MCF 10A (cell line): Measurements from ENCODE around the gene LAMC1. TPM values are rescaled to one million over a fixed set of nuclear protein-coding genes. Genes with fewer than 3 reads are reported as not detected.
A peak's percentile ranks its signal among the peaks of the same experiment; 100 is the strongest.

Source experiments
- BruUV-seq: library from RNA; stranded (reverse); fragments of 400-500 nt; replicated peaks from 2 replicates; lab custom pipeline; 2021; lab: Mats Ljungman, UMichigan
- CTCF ChIA-PET: fragments of 300-600 bp; sonication (Branson Sonifier 250); formaldehyde crosslinking; extraction: SDS; loops from one replicate; lab custom pipeline; 2021; ENCODE audit warnings: antibody characterized with exemption, inconsistent platforms; lab: Yijun Ruan, JAX
- POLR2A ChIA-PET: fragments of 300-600, 350-650 bp; sonication (Branson Sonifier 250); formaldehyde crosslinking; extraction: SDS; loops from one replicate; lab custom pipeline; 2020; ENCODE audit warnings: antibody characterized with exemption, inconsistent platforms; lab: Yijun Ruan, JAX
- DNase-seq: peaks from one replicate; pipeline ENCODE4 v3.0.0-alpha.2; 2018; ENCODE audit not compliant: unreplicated experiment
- H3K27ac Mint-ChIP-seq: one replicate; pipeline ENCODE4 v1.8.0; 2022; ENCODE audit warnings: mild to moderate bottlenecking, low read depth, mixed read lengths; ENCODE audit not compliant: unreplicated experiment
- H3K27me3 Mint-ChIP-seq: one replicate; pipeline ENCODE4 v1.8.0; 2022; ENCODE audit warnings: mixed read lengths; ENCODE audit not compliant: insufficient read depth, unreplicated experiment
- H3K36me3 Mint-ChIP-seq: one replicate; pipeline ENCODE4 v1.8.0; 2022; ENCODE audit warnings: mild to moderate bottlenecking, moderate library complexity, mixed read lengths; ENCODE audit not compliant: insufficient read depth, unreplicated experiment
- H3K4me1 Mint-ChIP-seq: one replicate; pipeline ENCODE4 v1.8.0; 2022; ENCODE audit warnings: mixed read lengths; ENCODE audit not compliant: insufficient read depth, unreplicated experiment
- H3K4me3 Mint-ChIP-seq: one replicate; pipeline ENCODE4 v1.8.0; 2022; ENCODE audit warnings: mild to moderate bottlenecking, moderate library complexity, mixed read lengths; ENCODE audit not compliant: unreplicated experiment
- H3K9me3 Mint-ChIP-seq: one replicate; pipeline ENCODE4 v1.8.0; 2022; ENCODE audit warnings: mixed read lengths; ENCODE audit not compliant: unreplicated experiment
- intact Hi-C: fragments of 100-400 bp; cut with micrococcal nuclease; formaldehyde crosslinking; loops from 2 replicates; pipeline ENCODE4 v1.14.1; 2022
- total RNA-seq: library from RNA; stranded (reverse); gene quantifications from 2 replicates; pipeline ENCODE4 v1.2.3, GENCODE V29; 2022
- TF ChIP-seq, protein P1 (sequence below): fragments of 200-600 bp; IDR thresholded peaks from one replicate; pipeline ENCODE4 v1.8.0; 2022; ENCODE audit warnings: antibody characterized with exemption, mild to moderate bottlenecking; ENCODE audit not compliant: unreplicated experiment

Gene LAMC1
- total RNA-seq, 1 experiment from 2014 or later, result 179 TPM

DNA sequence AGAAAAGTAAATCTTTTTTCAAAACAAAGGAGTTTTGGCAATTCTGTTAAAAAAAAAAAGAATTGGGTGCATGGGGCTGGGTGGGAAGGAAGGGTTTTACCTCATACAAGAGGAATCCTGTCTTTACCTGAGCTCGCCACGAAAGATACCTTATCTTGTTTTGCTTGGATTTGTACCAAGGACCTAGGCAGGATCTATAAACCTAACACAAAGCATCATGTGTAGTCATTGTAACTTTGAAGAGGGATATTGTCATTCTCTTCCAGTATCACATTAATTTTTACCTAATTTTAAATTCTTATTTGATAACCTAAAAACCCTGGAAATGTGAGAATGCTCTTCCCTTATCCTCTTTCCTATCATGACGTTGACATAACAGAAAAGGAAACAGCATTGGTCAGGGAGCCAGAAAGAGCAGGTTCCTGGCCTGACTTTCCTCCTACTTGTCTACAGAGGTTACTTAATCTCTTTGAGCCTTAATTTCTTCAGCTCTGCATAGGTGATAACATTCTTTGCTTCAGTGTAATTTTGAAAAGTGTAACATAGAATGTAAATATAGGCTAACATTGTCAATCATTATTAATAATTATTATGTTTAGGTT lies 4.0 kb upstream of the LAMC1 start:
- no peaks in the 10 kb centered on the region for H3K27me3 Mint-ChIP-seq

DNA sequence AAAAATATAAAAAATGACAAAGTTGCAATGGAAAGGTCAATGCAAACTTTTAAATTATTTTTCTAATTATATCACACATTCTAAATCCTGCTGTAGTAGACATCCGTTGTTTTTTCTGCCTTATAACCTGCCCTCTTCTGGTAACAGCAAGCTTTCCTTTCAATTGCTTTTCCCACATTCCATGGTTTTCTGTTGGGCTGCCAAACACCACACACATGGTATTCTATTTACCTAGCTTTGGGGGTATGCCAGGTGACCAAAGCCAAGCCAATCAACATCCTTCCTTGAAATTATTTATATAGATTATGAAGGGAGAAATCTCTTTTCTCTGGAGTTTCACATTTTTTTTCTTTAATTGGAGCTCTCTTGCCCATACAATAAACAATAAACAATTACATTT lies 3.4 kb upstream of the LAMC1 start:
- Mint-ChIP-seq H3K36me3 (peaks cover 5% of the 10 kb centered on the region), H3K9me3 (no peaks in the 10 kb centered on the region), H3K27me3 (no peaks in the 10 kb centered on the region), H3K4me1 (peaks cover 19% of the 10 kb centered on the region), H3K27ac (no peak overlapping the region), H3K4me3 (no peak overlapping the region)
- DNase-seq, result peak; percentile 71
- ChIA-PET CTCF (interaction anchor here (0.6 to 6.6 kb wide), 8 partner anchors 8 to 293 kb away, joined by 3 to 52 read pairs (median 4); no protein-coding TSS in a partner anchor), POLR2A (interaction anchor here (0.6 to 1.9 kb wide), 7 partner anchors 10 to 144 kb away, joined by 3 to 9 read pairs (median 4); no protein-coding TSS in a partner anchor)
- TF ChIP-seq, protein P1, sequence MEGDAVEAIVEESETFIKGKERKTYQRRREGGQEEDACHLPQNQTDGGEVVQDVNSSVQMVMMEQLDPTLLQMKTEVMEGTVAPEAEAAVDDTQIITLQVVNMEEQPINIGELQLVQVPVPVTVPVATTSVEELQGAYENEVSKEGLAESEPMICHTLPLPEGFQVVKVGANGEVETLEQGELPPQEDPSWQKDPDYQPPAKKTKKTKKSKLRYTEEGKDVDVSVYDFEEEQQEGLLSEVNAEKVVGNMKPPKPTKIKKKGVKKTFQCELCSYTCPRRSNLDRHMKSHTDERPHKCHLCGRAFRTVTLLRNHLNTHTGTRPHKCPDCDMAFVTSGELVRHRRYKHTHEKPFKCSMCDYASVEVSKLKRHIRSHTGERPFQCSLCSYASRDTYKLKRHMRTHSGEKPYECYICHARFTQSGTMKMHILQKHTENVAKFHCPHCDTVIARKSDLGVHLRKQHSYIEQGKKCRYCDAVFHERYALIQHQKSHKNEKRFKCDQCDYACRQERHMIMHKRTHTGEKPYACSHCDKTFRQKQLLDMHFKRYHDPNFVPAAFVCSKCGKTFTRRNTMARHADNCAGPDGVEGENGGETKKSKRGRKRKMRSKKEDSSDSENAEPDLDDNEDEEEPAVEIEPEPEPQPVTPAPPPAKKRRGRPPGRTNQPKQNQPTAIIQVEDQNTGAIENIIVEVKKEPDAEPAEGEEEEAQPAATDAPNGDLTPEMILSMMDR, result peak; percentile 17
- intact Hi-C loops, result no loop called here
- BruUV-seq, result no TSS peak

More for the DNA sequence above, 4.0 kb upstream of the LAMC1 start:
- no TSS peak for BruUV-seq
- intact Hi-C loops, result no loop called here
- Mint-ChIP-seq H3K4me3 (no peak overlapping the region), H3K36me3 (peaks cover 5% of the 10 kb centered on the region), H3K9me3 (no peaks in the 10 kb centered on the region), H3K27ac (no peak overlapping the region), H3K4me1 (peaks cover 16% of the 10 kb centered on the region)
- no peak for DNase-seq
- POLR2A ChIA-PET, result interaction anchor here (0.7 to 1.9 kb wide), 5 partner anchors 9 to 144 kb away, joined by 3 to 4 read pairs (median 3); no protein-coding TSS in a partner anchor
- CTCF ChIA-PET, result interaction anchor here (0.6 to 6.6 kb wide), 6 partner anchors 11 to 210 kb away, joined by 3 to 52 read pairs (median 4); no protein-coding TSS in a partner anchor
- TF ChIP-seq, protein P1, result no peak

DNA sequence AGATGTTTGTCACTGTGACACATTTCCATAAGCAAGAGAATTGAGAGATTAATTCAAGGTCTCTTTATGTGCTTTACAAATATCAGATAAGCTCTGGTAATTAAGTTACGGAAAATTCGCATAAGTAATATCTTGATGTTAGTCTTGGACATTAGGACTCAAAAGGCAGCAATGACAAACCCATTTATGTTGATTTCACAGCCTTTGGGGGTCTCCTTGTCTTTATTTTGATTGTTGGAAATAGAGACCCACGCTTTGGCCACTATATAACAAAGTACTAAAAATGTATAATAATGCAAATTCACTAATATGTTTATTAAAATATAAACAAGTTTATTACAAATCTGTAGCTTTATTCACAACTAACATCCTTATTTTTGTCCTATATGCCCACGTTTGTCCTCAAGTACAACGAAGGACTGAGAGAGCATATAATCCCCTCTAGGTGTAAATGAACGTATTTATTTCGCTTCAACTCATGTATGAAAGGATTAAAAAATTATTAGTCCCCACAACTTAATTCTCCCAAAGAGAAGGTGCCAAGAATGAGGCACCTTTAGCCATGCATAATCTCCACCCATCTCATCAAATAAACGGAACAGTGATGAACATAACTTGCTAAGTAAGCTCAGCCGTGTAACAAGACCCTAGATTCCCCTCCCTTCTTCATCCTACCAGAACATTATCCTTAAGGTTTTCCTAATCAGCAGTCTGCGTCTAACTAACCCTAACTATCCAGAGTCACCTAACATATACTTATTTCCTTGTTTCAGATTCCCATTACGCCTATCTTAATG lies 1.6 kb upstream of the LAMC1 start:
- CTCF ChIA-PET, result interaction anchor here (0.6 to 6.6 kb wide), 8 partner anchors 45 to 213 kb away, joined by 3 to 52 read pairs (median 4); no protein-coding TSS in a partner anchor
- no TSS peak for BruUV-seq
- POLR2A ChIA-PET, result interaction anchor here (0.6 to 2.0 kb wide), 42 partner anchors 8 to 1288 kb away, joined by 3 to 37 read pairs (median 4); partner anchors contain the start of gene LAMC2
- intact Hi-C loops, result no loop called here
- Mint-ChIP-seq H3K4me3 (peak overlapping the region; percentile 93), H3K27ac (peak overlapping the region; percentile 97), H3K36me3 (peaks cover 13% of the 10 kb centered on the region), H3K9me3 (no peaks in the 10 kb centered on the region), H3K27me3 (no peaks in the 10 kb centered on the region), H3K4me1 (peaks cover 34% of the 10 kb centered on the region)
- TF ChIP-seq, protein P1, result no peak
- no peak for DNase-seq
